Measurements from ENCODE around the gene PYROXD2.
"Not testable (repeated sequence)": the region's sequence is repeated elsewhere in the genome, so short reads cannot be mapped to it uniquely, and the experiment has no call there.

PYROXD2 gene

DNA sequence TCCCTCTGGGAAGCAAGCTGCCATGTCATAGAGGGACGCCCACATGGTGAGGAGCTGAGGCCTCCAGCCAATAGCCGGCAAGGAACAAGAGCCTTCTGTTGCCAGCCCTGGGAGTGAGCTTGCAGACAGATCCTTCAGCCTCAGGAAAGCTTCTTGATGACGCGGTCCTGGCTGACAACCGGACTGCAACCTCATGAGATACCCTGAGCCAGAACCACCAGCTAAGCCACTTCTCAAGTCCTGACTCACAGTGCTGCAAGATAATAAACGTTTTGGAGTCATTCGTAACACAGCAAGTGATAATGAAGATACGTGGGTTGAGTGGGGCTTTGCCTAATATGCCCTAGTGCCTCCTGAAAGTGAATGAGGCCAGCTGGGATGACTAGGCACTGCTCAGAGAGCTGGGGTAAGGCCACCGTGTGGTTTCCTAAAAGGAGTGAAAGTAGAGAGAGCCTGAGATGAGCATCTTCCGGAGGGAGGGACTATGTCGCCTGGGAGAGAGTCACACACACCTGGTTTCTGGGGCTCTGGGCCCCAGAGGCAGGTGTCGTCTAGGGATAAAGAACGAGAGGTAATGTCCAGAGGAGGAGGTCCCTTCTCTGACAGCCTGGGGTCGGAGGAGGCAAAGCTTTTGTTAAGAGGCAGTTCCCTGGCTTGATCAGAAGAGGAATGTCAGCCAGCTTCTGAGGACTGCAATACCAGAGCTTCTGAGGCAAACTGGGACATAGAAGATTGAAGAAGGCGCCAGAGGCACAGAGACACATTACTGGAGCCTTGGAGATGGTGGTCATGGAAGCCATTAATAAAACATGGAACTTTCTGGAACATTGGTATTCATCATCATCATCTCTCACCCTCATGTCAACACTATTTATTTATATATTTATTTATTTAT, 53.6 kb downstream of the PYROXD2 start:
- TF ChIP-seq JUND (IDR thresholded peaks at IDR 0.05; ENCODE audit: low read depth): no peak
- in situ Hi-C loops (cut with HindIII; ENCODE audit: low pct_unique_long_range_greater_than_20kb, low sequenced_read_pairs): no loop called here
- DNase-seq (ENCODE audit: low read depth in 1 of 2, low spot score in 1 of 2): peak; percentile 77 to 91

DNA sequence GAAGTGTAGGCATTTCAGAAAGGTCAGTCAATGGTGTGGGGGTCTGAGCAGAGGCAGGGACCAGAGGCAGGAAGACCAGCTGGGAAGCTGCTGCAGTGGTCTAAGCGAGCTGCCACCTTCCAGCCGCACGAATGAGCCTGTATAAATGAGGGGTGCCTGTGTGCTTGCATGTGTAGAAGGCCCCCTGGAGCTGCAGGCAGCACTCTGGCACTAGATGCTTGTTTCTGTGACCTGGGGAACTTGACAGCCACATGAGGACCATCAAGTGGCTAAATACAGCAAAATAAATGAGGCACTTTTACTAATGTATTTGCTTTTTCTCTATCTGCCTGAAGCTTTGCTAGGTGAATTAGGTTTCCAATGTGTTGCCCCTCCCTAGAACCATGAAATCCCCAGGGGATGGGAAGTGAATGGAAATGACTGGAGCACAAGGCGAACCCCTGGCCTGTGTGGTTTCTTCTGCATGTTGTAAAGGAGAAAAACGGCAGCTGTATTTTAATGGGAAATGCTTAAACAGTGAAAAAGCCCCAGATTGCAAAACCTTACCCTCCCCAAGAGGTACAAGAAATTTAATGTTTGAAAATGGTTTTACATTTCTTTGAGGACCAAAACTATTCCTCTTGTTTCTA, 57.7 kb downstream of the PYROXD2 start:
- no peak for TF ChIP-seq JUND (IDR thresholded peaks at IDR 0.05; ENCODE audit: low read depth)
- in situ Hi-C loops (cut with HindIII; ENCODE audit: low pct_unique_long_range_greater_than_20kb, low sequenced_read_pairs): no loop called here
- DNase-seq (ENCODE audit: low read depth in 1 of 2, low spot score in 1 of 2): no peak

DNA sequence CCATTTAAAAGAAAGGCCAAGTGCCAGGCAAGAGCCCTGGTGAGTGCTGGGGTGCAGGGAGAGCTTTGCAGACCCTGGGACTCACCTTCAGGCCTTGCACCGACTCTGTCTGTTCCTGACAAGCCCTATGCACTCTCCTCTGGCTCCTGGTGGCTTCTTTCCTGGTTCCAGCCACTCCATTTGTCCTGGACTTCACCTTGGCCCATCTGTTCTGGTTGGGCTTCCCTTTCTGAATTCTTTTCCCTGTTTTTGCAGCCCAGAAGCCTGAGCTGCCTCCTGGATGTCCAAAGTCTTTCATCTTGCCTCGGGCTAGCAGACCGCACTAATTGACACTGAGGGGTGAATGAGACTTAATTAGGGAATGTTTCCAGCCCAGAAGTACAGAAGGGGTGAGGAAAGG, 60.5 kb downstream of the PYROXD2 start:
- TF ChIP-seq JUND (IDR thresholded peaks at IDR 0.05; ENCODE audit: low read depth): no peak
- DNase-seq (ENCODE audit: low read depth in 1 of 2, low spot score in 1 of 2): no peak
- in situ Hi-C loops (cut with HindIII; ENCODE audit: low pct_unique_long_range_greater_than_20kb, low sequenced_read_pairs): no loop called here

DNA sequence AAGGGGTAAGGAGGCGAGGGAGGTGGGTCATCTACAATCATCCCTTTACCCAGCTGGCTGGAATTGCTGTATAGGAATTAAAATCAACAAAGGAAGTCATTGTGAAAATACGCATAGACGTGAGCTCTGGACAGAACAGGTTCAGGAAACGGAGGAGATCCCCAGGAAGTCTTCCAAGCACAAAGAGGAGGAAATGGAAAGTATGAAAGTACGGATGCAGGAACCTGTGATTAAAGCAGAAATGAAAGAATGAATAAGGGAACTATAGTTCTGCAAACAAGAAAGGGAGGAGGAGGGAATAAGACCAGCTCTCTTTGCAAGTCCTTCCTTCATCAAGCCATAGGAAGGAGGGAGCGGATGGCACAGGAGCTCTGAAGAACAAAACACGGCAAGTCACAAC, 61.8 kb downstream of the PYROXD2 start:
- in situ Hi-C loops (cut with HindIII; ENCODE audit: low pct_unique_long_range_greater_than_20kb, low sequenced_read_pairs): no loop called here
- no peak for DNase-seq (ENCODE audit: low read depth in 1 of 2, low spot score in 1 of 2)
- no peak for TF ChIP-seq JUND (IDR thresholded peaks at IDR 0.05; ENCODE audit: low read depth)

DNA sequence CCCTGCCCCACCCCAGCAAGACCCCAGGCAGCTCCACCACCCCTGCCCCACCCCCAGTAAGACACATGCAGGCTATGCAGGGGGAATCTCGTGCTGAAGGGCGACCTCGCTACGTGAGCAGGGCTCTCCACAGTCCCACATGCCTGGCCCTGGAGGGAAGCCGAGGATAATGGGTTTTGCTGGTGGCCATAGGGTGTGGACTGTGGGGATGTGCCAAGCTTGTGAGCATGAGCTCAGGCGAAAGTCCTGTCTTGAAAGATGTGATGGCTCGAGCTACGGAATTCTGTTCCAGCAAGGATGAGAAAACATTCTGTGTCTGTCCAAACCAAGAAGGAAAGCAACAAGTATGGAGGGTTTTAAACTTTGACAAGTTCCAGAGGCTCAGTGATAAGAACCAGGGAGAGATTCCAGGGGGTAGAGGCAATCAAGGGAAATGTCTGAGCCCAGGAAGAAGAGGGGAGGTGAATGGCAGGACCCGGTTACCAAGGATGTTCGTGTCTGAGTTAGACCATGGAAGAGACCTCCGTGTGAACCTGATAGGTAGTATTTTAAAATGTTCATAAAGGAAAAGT, 63.1 kb downstream of the PYROXD2 start:
- no peak for TF ChIP-seq JUND (IDR thresholded peaks at IDR 0.05; ENCODE audit: low read depth)
- in situ Hi-C loops (cut with HindIII; ENCODE audit: low pct_unique_long_range_greater_than_20kb, low sequenced_read_pairs): no loop called here

DNA sequence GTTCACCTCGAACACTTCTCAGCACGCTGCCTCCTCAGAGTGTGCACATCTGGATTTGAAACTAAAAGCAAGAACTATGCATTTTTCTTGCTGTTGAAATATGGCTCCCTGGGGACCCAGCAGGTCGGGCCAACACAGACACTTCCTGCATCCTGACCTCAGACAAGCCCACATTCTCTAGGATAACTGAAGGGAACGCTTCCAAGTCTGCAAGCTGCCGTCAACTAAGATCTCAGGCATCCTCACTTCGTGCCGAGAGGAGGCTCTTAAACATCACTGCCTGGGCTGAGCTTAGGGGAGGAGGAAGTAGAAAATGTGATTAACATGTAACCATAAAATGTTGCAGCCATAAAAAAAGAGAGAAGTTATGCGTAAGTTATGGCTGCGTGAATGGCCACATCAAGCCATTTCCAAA, 65.5 kb downstream of the PYROXD2 start:
- no peak for DNase-seq (ENCODE audit: low read depth in 1 of 2, low spot score in 1 of 2)
- TF ChIP-seq JUND (IDR thresholded peaks at IDR 0.05; ENCODE audit: low read depth): no peak
- in situ Hi-C loops (cut with HindIII; ENCODE audit: low pct_unique_long_range_greater_than_20kb, low sequenced_read_pairs): no loop called here

More for the DNA sequence above, 63.1 kb downstream of the PYROXD2 start:
- DNase-seq (ENCODE audit: low read depth in 1 of 2, low spot score in 1 of 2): no peak

DNA sequence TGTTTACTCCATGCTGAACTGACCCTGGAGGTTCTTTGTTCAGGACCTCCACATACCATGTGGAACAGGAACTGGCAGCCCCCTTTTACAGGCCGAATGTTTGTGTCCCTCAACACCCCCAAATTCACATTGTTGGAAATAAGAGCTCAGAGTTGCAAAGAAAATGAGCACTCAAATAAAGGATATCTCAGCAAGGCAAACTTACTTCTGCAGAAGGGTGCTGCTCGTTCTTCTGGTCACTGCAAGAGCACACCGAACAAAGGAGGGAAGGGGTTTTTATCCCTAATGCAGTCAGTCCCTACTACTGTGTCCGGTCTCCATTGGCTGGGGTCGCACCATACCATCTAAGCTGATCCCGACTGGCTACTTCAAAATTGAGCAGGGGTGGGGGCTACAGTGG, 68.1 kb downstream of the PYROXD2 start:
- in situ Hi-C loops (cut with HindIII; ENCODE audit: low pct_unique_long_range_greater_than_20kb, low sequenced_read_pairs): no loop called here
- TF ChIP-seq JUND (IDR thresholded peaks at IDR 0.05; ENCODE audit: low read depth): no peak
- no peak for DNase-seq (ENCODE audit: low read depth in 1 of 2, low spot score in 1 of 2)

DNA sequence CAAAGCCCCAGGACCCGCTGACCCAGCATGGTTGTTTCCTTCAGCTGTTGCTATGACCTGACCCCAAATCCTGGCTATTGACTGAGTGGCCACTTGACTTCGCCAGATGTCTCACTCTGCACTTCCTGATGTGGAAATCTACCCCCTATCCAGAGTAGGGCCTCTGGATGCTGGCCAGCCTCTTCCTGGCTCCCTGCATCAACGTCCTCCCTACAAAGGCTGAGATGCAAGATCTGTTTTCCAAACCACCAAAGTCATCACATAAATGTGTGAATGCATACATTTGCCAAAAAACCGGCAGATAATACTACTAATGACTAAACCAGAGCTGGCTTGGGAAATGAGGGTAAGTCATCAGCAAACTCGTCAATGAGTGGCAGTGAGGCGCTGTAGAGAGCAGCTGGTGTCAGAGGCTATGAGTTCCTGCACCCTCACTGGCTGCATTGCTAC, 70.4 kb downstream of the PYROXD2 start:
- no peak for DNase-seq (ENCODE audit: low read depth in 1 of 2, low spot score in 1 of 2)
- in situ Hi-C loops (cut with HindIII; ENCODE audit: low pct_unique_long_range_greater_than_20kb, low sequenced_read_pairs): no loop called here
- TF ChIP-seq JUND (IDR thresholded peaks at IDR 0.05; ENCODE audit: low read depth): no peak

DNA sequence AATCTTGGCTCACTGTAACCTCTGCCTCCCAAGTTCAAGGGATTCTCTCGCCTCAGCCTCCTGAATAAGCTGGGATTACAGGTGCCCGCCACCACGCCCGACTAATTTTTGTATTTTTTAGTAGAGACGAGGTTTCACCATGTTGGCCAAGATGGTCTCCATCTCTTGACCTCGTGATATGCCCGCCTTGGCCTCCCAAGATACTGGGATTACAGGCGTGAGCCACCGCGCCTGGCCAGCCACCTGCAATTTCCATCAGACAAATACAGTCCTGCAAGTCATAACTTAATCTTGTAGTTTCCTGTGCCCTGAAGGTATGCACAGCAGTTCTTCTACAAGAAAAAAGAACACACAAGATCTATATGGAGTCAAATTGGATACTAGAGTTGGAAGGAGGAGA, 73.3 kb downstream of the PYROXD2 start:
- DNase-seq (ENCODE audit: low read depth in 1 of 2, low spot score in 1 of 2); in situ Hi-C loops (cut with HindIII; ENCODE audit: low pct_unique_long_range_greater_than_20kb, low sequenced_read_pairs): not testable (repeated sequence)

DNA sequence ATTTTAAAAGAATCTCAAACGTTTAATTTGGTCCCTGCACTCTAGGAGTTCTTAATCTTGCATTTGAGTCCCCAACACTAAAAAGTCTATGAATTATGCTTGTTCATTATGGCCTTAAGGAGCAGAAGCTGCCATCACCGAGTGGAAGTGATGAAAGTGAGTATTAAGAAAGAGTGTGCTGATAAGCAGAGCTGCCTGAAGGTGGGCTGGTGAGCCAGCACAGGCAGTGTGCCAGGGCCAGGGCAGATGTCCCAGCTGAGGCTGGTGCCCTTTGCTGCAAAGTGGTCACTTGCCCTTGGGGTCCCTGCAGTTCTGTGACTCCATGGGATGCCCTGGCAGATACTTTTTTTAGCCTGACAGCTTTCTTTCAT, 74.1 kb downstream of the PYROXD2 start:
- in situ Hi-C loops (cut with HindIII; ENCODE audit: low pct_unique_long_range_greater_than_20kb, low sequenced_read_pairs): no loop called here
- TF ChIP-seq JUND (IDR thresholded peaks at IDR 0.05; ENCODE audit: low read depth): no peak
- no peak for DNase-seq (ENCODE audit: low read depth in 1 of 2, low spot score in 1 of 2)

DNA sequence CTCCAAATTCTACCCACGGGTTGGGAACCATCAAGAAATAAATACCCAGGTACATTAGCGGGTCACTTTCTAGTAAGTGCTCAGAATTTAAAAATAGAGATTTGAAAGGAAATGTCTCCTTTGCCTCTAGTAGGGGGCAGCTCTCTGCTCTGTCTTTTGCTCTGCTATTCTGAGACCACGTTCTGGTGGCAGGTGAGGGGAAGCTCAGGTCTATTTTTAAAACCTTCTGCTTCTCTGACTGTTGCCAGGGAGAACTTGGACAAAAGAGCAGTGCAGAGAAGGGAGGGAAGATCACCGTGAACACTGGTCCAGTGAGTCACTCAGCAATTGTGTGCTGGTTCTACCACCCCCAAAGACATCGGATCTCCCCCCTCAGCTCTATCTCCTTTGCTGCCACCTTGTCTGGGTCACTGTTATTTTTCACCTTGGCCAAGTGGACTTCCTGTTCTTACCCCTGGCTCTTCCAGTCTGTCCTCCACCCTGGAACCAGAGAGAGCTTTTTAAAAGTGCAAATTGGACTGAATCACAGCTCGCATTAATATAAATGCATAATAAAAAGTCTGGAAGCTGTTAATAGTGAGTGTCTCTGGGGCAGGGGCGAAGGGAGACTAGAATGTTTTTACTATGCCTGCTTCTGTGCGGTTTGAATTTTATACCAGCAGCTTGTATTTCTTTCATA, 74.6 kb downstream of the PYROXD2 start:
- no peak for DNase-seq (ENCODE audit: low read depth in 1 of 2, low spot score in 1 of 2)
- in situ Hi-C loops (cut with HindIII; ENCODE audit: low pct_unique_long_range_greater_than_20kb, low sequenced_read_pairs): no loop called here
- TF ChIP-seq JUND (IDR thresholded peaks at IDR 0.05; ENCODE audit: low read depth): no peak

DNA sequence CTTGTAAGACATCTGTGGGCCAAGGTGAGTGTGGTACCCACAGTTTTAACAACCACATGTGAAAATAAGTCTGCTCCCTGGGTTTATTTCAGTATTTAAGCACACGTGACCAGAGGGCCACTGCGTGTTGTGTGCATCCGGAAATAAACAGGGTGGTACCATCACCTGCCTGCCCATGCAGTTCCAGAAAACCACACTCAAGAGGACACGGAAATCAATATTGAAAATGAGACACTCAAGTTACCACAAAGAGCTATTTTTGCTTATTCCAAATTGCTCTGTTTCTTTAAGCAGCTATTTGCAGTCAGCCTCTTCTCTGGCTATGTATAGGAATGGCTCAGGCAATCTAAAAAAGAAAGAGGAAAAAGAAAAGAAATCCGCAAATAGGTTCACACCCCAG, 75.2 kb downstream of the PYROXD2 start:
- no peak for DNase-seq (ENCODE audit: low read depth in 1 of 2, low spot score in 1 of 2)
- no peak for TF ChIP-seq JUND (IDR thresholded peaks at IDR 0.05; ENCODE audit: low read depth)

DNA sequence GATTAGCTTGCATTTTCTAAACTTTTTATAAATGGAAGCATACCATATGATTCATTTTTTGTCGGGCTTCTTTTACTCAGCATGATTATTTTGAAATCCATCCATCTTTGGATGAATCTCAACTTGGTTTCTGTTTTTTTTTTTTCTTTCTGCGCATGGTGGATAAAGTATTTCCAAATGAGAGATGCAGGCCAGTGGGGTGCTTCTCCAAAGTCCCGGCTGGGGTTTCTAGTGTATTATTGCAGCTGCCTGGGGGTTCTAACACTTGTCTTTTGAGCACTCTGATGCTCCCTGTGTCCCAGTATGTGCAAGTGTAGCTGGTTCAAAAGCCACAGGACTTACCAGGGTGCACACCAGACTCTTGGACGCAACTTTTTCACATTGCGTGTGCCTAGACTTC, 76.1 kb downstream of the PYROXD2 start:
- in situ Hi-C loops (cut with HindIII; ENCODE audit: low pct_unique_long_range_greater_than_20kb, low sequenced_read_pairs): no loop called here
- no peak for TF ChIP-seq JUND (IDR thresholded peaks at IDR 0.05; ENCODE audit: low read depth)
- no peak for DNase-seq (ENCODE audit: low read depth in 1 of 2, low spot score in 1 of 2)

More for the DNA sequence above, 75.2 kb downstream of the PYROXD2 start:
- in situ Hi-C loops (cut with HindIII; ENCODE audit: low pct_unique_long_range_greater_than_20kb, low sequenced_read_pairs): no loop called here

Data from T47D (cell line).